Activated CD8-positive, alpha-beta memory T cell treated with anti-CD3 and anti-CD28 coated beads, Interleukin-2, amount 50 U/mL, for 1 hour (primary cell): Measurements from ENCODE around the gene ASB4.
"Not testable (repeated sequence)": the region's sequence is repeated elsewhere in the genome, so short reads cannot be mapped to it uniquely, and the experiment has no call there.

Experiments used
- DNase-seq: peaks from one replicate; pipeline ENCODE4 v3.0.0-alpha.2; 2020; ENCODE audit errors: extremely low read depth

The ASB4 gene

GRCh38 chr7:95552010-95552926 is 66.5 kb downstream of the ASB4 start:
- not testable (repeated sequence) for DNase-seq

GRCh38 chr7:95553939-95554338 is 68.2 kb downstream of the ASB4 start:
- no peak for DNase-seq

GRCh38 chr7:95556777-95557176 is 71.0 kb downstream of the ASB4 start:
- DNase-seq, result no peak

- no peak for DNase-seq
These were observed 73.1 kb downstream of the ASB4 start for GRCh38 chr7:95558864-95559263.

- no peak for DNase-seq
These were observed 74.9 kb downstream of the ASB4 start for GRCh38 chr7:95560674-95561073.

- DNase-seq, result no peak
These were observed 84.0 kb downstream of the ASB4 start for GRCh38 chr7:95569720-95570119.

- no peak for DNase-seq
These were observed 91.4 kb downstream of the ASB4 start for GRCh38 chr7:95577137-95577536.

GRCh38 chr7:95578299-95578855 is 92.6 kb downstream of the ASB4 start:
- DNase-seq, result no peak

GRCh38 chr7:95579318-95579717 is 93.6 kb downstream of the ASB4 start:
- no peak for DNase-seq

GRCh38 chr7:95581467-95581866 is 95.7 kb downstream of the ASB4 start:
- DNase-seq, result no peak

GRCh38 chr7:95582578-95583293 is 97.0 kb downstream of the ASB4 start:
- no peak for DNase-seq

GRCh38 chr7:95583834-95584621 is 98.3 kb downstream of the ASB4 start:
- DNase-seq, result no peak

- no peak for DNase-seq
These were observed 99.2 kb downstream of the ASB4 start for GRCh38 chr7:95584769-95585425.

GRCh38 chr7:95585426-95585789 is 99.7 kb downstream of the ASB4 start:
- DNase-seq, result no peak

GRCh38 chr7:95586951-95587301 is 101.2 kb downstream of the ASB4 start:
- DNase-seq, result no peak

- DNase-seq, result no peak
These were observed 103.3 kb downstream of the ASB4 start for GRCh38 chr7:95589031-95589430.

- DNase-seq, result no peak
These were observed 104.0 kb downstream of the ASB4 start for GRCh38 chr7:95589766-95590165.
